CD1c-positive myeloid dendritic cell (primary cell): Measurements from ENCODE around the gene UBE2L3.
A peak's percentile ranks its signal among the peaks of the same experiment; 100 is the strongest.
"Not testable (repeated sequence)": the region's sequence is repeated elsewhere in the genome, so short reads cannot be mapped to it uniquely, and the experiment has no call there.

Source experiments
- DNase-seq: peaks from one replicate; pipeline ENCODE4 v3.0.0-alpha.2; 2016; ENCODE audit errors: extremely low spot score

The UBE2L3 gene

GRCh38 chr22:21602579-21602978, 35.1 kb downstream of the UBE2L3 start:
- DNase-seq = no peak

- DNase-seq = no peak
These were observed 36.5 kb downstream of the UBE2L3 start for GRCh38 chr22:21603973-21604372.

- no peak for DNase-seq
These were observed 38.5 kb downstream of the UBE2L3 start for GRCh38 chr22:21605887-21606564.

GRCh38 chr22:21606775-21607174, 39.3 kb downstream of the UBE2L3 start:
- DNase-seq = no peak

GRCh38 chr22:21609556-21610157, 42.1 kb downstream of the UBE2L3 start:
- DNase-seq = not testable (repeated sequence)

- DNase-seq = no peak
These were observed 43.9 kb downstream of the UBE2L3 start for GRCh38 chr22:21611210-21611977.

GRCh38 chr22:21612858-21613257, 45.3 kb downstream of the UBE2L3 start:
- no peak for DNase-seq

- no peak for DNase-seq
These were observed 46.2 kb downstream of the UBE2L3 start for GRCh38 chr22:21613553-21614233.

GRCh38 chr22:21615731-21616130, 48.2 kb downstream of the UBE2L3 start:
- DNase-seq = no peak

- DNase-seq = not testable (repeated sequence)
These were observed 49.8 kb downstream of the UBE2L3 start for GRCh38 chr22:21617337-21617736.

GRCh38 chr22:21621025-21621424, 53.5 kb downstream of the UBE2L3 start:
- no peak for DNase-seq

GRCh38 chr22:21622011-21622918, 54.8 kb downstream of the UBE2L3 start:
- peak; percentile 91 for DNase-seq

GRCh38 chr22:21622919-21623647, 55.6 kb downstream of the UBE2L3 start:
- DNase-seq = no peak

GRCh38 chr22:21623648-21623970, 56.1 kb downstream of the UBE2L3 start:
- no peak for DNase-seq

- DNase-seq = peak; percentile 18
These were observed 56.8 kb downstream of the UBE2L3 start for GRCh38 chr22:21624120-21624879.

GRCh38 chr22:21624880-21625791, 57.6 kb downstream of the UBE2L3 start:
- no peak for DNase-seq

- DNase-seq = no peak
These were observed 58.7 kb downstream of the UBE2L3 start for GRCh38 chr22:21626073-21626734.

GRCh38 chr22:21626735-21627469, 59.4 kb downstream of the UBE2L3 start:
- DNase-seq = no peak
